ENCODE data around the gene CENPU.
"Not testable (repeated sequence)": the region's sequence is repeated elsewhere in the genome, so short reads cannot be mapped to it uniquely, and the experiment has no call there.

The CENPU gene

GRCh38 chr4:184750926-184751584 lies 17.2 kb upstream of the CENPU start:
- FAIRE-seq = no peak

- no peak for FAIRE-seq
These were observed 14.4 kb upstream of the CENPU start for GRCh38 chr4:184748251-184748652.

GRCh38 chr4:184747034-184747830 lies 13.3 kb upstream of the CENPU start:
- no peak for FAIRE-seq

- FAIRE-seq = peak; percentile 94
These were observed 12.2 kb upstream of the CENPU start for GRCh38 chr4:184745831-184746795.

- FAIRE-seq = no peak
These were observed 10.3 kb upstream of the CENPU start for GRCh38 chr4:184744236-184744635.

- FAIRE-seq = no peak
These were observed 9.8 kb upstream of the CENPU start for GRCh38 chr4:184743650-184744049.

GRCh38 chr4:184741651-184742050 lies 7.8 kb upstream of the CENPU start:
- not testable (repeated sequence) for FAIRE-seq

GRCh38 chr4:184740980-184741391 lies 7.1 kb upstream of the CENPU start:
- FAIRE-seq = no peak

GRCh38 chr4:184739575-184739974 lies 5.7 kb upstream of the CENPU start:
- not testable (repeated sequence) for FAIRE-seq

GRCh38 chr4:184734758-184735157 lies 862 bp upstream of the CENPU start:
- no peak for FAIRE-seq

GRCh38 chr4:184732126-184732525 lies 1.8 kb downstream of the CENPU start:
- FAIRE-seq = no peak

- no peak for FAIRE-seq
These were observed 2.8 kb downstream of the CENPU start for GRCh38 chr4:184731056-184731455.

- no peak for FAIRE-seq
These were observed 4.0 kb downstream of the CENPU start for GRCh38 chr4:184729946-184730345.

GRCh38 chr4:184728858-184729257 lies 5.0 kb downstream of the CENPU start:
- FAIRE-seq = no peak

- no peak for FAIRE-seq
These were observed 6.5 kb downstream of the CENPU start for GRCh38 chr4:184727430-184727829.

- no peak for FAIRE-seq
These were observed 11.1 kb downstream of the CENPU start for GRCh38 chr4:184722798-184723197.

GRCh38 chr4:184721254-184721653 lies 12.6 kb downstream of the CENPU start:
- no peak for FAIRE-seq

GRCh38 chr4:184719407-184719806 lies 14.5 kb downstream of the CENPU start:
- FAIRE-seq = no peak

- no peak for FAIRE-seq
These were observed 18.4 kb downstream of the CENPU start for GRCh38 chr4:184715526-184715925.

- no peak for FAIRE-seq
These were observed 20.0 kb downstream of the CENPU start for GRCh38 chr4:184713887-184714286.

- FAIRE-seq = no peak
These were observed 21.6 kb downstream of the CENPU start for GRCh38 chr4:184712322-184712721.

- no peak for FAIRE-seq
These were observed 27.4 kb downstream of the CENPU start for GRCh38 chr4:184706453-184706852.

GRCh38 chr4:184705692-184706091 lies 28.2 kb downstream of the CENPU start:
- FAIRE-seq = no peak

Data from endometrium (tissue), 2 donors.